NOMO-1 treated with dmso at 0.1 percent for 144 hours (cell line): ENCODE data around the gene MAN1A1.

Experiments
- DNase-seq: peaks from one replicate; lab custom pipeline; 2025; ENCODE audit not compliant: unreplicated experiment; lab: John Stamatoyannopoulos, UW

Gene MAN1A1

GRCh38 chr6:119274197-119274595, 75.4 kb downstream of the MAN1A1 start:
- DNase-seq: no peak

- no peak for DNase-seq
These were observed 76.0 kb downstream of the MAN1A1 start for GRCh38 chr6:119273272-119274196.

GRCh38 chr6:119270545-119270944, 79.0 kb downstream of the MAN1A1 start:
- DNase-seq: no peak

- DNase-seq: no peak
These were observed 80.1 kb downstream of the MAN1A1 start for GRCh38 chr6:119269266-119270103.

- DNase-seq: no peak
These were observed 82.2 kb downstream of the MAN1A1 start for GRCh38 chr6:119267126-119267905.

- DNase-seq: no peak
These were observed 84.6 kb downstream of the MAN1A1 start for GRCh38 chr6:119264854-119265397.

- no peak for DNase-seq
These were observed 86.9 kb downstream of the MAN1A1 start for GRCh38 chr6:119262612-119263011.

- DNase-seq: no peak
These were observed 87.6 kb downstream of the MAN1A1 start for GRCh38 chr6:119261944-119262284.

- DNase-seq: no peak
These were observed 90.5 kb downstream of the MAN1A1 start for GRCh38 chr6:119259027-119259426.

GRCh38 chr6:119257726-119258125, 91.8 kb downstream of the MAN1A1 start:
- no peak for DNase-seq

GRCh38 chr6:119256978-119257462, 92.5 kb downstream of the MAN1A1 start:
- DNase-seq: no peak

GRCh38 chr6:119256392-119256791, 93.2 kb downstream of the MAN1A1 start:
- DNase-seq: no peak

- DNase-seq: no peak
These were observed 94.1 kb downstream of the MAN1A1 start for GRCh38 chr6:119255492-119255891.

- no peak for DNase-seq
These were observed 99.5 kb downstream of the MAN1A1 start for GRCh38 chr6:119250036-119250435.

GRCh38 chr6:119249319-119249718, 100.2 kb downstream of the MAN1A1 start:
- no peak for DNase-seq

GRCh38 chr6:119247504-119247903, 102.1 kb downstream of the MAN1A1 start:
- no peak for DNase-seq

GRCh38 chr6:119243657-119244056, 105.9 kb downstream of the MAN1A1 start:
- DNase-seq: no peak

GRCh38 chr6:119243037-119243436, 106.5 kb downstream of the MAN1A1 start:
- DNase-seq: no peak

GRCh38 chr6:119241540-119242309, 107.8 kb downstream of the MAN1A1 start:
- no peak for DNase-seq

GRCh38 chr6:119241111-119241465, 108.5 kb downstream of the MAN1A1 start:
- DNase-seq: no peak
